ENCODE data around the gene SPSB1.

The SPSB1 gene

DNA sequence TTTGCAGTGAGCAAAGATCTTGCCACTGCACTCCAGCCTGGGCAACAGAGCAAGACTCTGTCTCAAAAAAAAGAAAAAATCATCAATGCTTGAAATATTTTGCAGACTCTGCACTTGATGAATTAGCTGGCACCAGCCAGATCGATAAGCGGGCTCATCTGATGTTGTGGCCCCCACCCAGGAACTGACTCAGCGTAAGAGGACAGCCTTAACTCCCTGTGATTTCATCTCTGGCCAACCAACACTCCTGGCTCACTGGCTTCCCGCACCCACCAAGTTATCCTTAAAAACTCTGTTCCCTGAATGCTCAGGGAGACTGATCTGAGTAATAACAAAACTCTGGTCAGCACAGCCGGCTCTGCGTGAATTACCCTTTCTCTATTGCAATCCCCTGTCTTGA, 98.9 kb downstream of the SPSB1 start:
- no peak overlapping the region for H3K4me3 ChIP-seq (replicated peaks; ENCODE audit: insufficient read depth, low read length)
- no peak for DNase-seq (ENCODE audit: low read depth in 1 of 2, low spot score in 1 of 2)
- TF ChIP-seq SPI1 (IDR thresholded peaks at IDR 0.05; ENCODE audit: borderline replicate concordance, low read depth), result no peak
- TF ChIP-seq, protein P1, sequence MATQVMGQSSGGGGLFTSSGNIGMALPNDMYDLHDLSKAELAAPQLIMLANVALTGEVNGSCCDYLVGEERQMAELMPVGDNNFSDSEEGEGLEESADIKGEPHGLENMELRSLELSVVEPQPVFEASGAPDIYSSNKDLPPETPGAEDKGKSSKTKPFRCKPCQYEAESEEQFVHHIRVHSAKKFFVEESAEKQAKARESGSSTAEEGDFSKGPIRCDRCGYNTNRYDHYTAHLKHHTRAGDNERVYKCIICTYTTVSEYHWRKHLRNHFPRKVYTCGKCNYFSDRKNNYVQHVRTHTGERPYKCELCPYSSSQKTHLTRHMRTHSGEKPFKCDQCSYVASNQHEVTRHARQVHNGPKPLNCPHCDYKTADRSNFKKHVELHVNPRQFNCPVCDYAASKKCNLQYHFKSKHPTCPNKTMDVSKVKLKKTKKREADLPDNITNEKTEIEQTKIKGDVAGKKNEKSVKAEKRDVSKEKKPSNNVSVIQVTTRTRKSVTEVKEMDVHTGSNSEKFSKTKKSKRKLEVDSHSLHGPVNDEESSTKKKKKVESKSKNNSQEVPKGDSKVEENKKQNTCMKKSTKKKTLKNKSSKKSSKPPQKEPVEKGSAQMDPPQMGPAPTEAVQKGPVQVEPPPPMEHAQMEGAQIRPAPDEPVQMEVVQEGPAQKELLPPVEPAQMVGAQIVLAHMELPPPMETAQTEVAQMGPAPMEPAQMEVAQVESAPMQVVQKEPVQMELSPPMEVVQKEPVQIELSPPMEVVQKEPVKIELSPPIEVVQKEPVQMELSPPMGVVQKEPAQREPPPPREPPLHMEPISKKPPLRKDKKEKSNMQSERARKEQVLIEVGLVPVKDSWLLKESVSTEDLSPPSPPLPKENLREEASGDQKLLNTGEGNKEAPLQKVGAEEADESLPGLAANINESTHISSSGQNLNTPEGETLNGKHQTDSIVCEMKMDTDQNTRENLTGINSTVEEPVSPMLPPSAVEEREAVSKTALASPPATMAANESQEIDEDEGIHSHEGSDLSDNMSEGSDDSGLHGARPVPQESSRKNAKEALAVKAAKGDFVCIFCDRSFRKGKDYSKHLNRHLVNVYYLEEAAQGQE (IDR thresholded peaks at IDR 0.05; ENCODE audit: insufficient replicate concordance, low read depth), result no peak
- TF ChIP-seq, protein P2, sequence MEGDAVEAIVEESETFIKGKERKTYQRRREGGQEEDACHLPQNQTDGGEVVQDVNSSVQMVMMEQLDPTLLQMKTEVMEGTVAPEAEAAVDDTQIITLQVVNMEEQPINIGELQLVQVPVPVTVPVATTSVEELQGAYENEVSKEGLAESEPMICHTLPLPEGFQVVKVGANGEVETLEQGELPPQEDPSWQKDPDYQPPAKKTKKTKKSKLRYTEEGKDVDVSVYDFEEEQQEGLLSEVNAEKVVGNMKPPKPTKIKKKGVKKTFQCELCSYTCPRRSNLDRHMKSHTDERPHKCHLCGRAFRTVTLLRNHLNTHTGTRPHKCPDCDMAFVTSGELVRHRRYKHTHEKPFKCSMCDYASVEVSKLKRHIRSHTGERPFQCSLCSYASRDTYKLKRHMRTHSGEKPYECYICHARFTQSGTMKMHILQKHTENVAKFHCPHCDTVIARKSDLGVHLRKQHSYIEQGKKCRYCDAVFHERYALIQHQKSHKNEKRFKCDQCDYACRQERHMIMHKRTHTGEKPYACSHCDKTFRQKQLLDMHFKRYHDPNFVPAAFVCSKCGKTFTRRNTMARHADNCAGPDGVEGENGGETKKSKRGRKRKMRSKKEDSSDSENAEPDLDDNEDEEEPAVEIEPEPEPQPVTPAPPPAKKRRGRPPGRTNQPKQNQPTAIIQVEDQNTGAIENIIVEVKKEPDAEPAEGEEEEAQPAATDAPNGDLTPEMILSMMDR (IDR thresholded peaks at IDR 0.05; ENCODE audit: insufficient read depth, low read length), result no peak
- TF ChIP-seq GABPA (IDR thresholded peaks at IDR 0.05; ENCODE audit: low read depth), result no peak
- TF ChIP-seq POLR2AphosphoS5 (IDR thresholded peaks at IDR 0.05; ENCODE audit: low read depth), result no peak
- H3K27ac ChIP-seq (replicated peaks), result no peak overlapping the region
- H3K27me3 ChIP-seq (ENCODE audit: insufficient read depth, poor library complexity, severe bottlenecking), result no peaks in the 10 kb centered on the region

DNA sequence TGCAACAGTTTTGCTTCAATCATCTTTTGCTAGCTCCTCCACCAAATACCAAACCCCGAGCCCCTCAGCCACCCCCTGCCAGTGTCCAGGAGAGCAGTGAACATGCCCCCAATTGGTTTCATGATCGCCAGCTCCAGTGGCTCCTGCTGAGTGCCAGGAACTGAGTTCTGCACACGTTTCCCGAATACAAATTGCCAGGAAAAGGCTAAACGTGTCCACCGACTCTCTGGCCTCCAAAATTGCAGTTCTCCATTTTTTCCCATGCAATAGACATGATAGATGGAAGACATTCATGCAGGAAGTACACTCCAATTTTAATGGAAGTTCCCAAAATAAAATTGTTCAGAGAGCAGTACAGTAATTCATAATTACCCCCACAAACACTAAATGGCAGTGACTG, 101.3 kb downstream of the SPSB1 start:
- Histone ChIP-seq H3K27ac (replicated peaks) (no peak overlapping the region), H3K27me3 (ENCODE audit: insufficient read depth, poor library complexity, severe bottlenecking) (no peaks in the 10 kb centered on the region), H3K4me3 (replicated peaks; ENCODE audit: insufficient read depth, low read length) (no peak overlapping the region)
- no peak for DNase-seq (ENCODE audit: low read depth in 1 of 2, low spot score in 1 of 2)
- TF ChIP-seq, protein P1 (IDR thresholded peaks at IDR 0.05; ENCODE audit: insufficient replicate concordance, low read depth), result no peak
- TF ChIP-seq GABPA (IDR thresholded peaks at IDR 0.05; ENCODE audit: low read depth) (no peak), POLR2AphosphoS5 (IDR thresholded peaks at IDR 0.05; ENCODE audit: low read depth) (no peak), SPI1 (IDR thresholded peaks at IDR 0.05; ENCODE audit: borderline replicate concordance, low read depth) (no peak)
- TF ChIP-seq, protein P2 (IDR thresholded peaks at IDR 0.05; ENCODE audit: insufficient read depth, low read length), result no peak

DNA sequence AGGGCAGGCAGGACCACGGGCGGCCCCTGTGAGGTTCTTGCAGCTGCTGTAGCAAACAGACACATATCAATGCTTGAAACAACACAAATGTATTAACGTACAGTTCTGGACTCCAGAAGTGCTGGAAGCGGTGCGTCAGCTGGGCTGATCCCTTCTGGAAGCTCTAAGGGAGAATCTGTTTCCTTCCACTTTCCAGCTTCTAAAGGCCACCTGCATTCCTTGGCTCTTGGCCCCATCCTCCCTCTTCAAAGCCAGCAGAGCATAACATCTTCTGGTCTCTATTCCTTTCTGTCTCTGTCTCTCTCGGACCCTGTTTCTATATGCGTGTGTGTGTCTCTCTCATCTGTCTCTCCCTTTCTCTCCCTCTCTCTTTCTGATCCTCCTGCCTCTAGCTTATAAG, 102.3 kb downstream of the SPSB1 start:
- Histone ChIP-seq H3K4me3 (replicated peaks; ENCODE audit: insufficient read depth, low read length) (no peak overlapping the region), H3K27ac (replicated peaks) (no peak overlapping the region), H3K27me3 (ENCODE audit: insufficient read depth, poor library complexity, severe bottlenecking) (no peaks in the 10 kb centered on the region)
- TF ChIP-seq, protein P2 (IDR thresholded peaks at IDR 0.05; ENCODE audit: insufficient read depth, low read length), result no peak
- no peak for TF ChIP-seq GABPA (IDR thresholded peaks at IDR 0.05; ENCODE audit: low read depth)
- no peak for TF ChIP-seq SPI1 (IDR thresholded peaks at IDR 0.05; ENCODE audit: borderline replicate concordance, low read depth)
- no peak for TF ChIP-seq POLR2AphosphoS5 (IDR thresholded peaks at IDR 0.05; ENCODE audit: low read depth)
- TF ChIP-seq, protein P1 (IDR thresholded peaks at IDR 0.05; ENCODE audit: insufficient replicate concordance, low read depth), result no peak
- DNase-seq (ENCODE audit: low read depth in 1 of 2, low spot score in 1 of 2), result no peak

Data from HL-60 (cell line).